GM19468 (cell line): ENCODE results near the gene GRHL1.
"Not testable (repeated sequence)": the region's sequence is repeated elsewhere in the genome, so short reads cannot be mapped to it uniquely, and the experiment has no call there.

Source experiments
- ATAC-seq: cut with Tn5 transposase; IDR thresholded peaks from one replicate; pipeline ENCODE4 v1.9.1; 2021; ENCODE audit warnings: mild to moderate bottlenecking, moderate library complexity, moderate number of reproducible peaks; ENCODE audit not compliant: unreplicated experiment; ENCODE audit errors: extremely low read depth

The GRHL1 gene

GRCh38 chr2:10017313-10017941 lies 65.9 kb downstream of the GRHL1 start:
- ATAC-seq = no peak

DNA sequence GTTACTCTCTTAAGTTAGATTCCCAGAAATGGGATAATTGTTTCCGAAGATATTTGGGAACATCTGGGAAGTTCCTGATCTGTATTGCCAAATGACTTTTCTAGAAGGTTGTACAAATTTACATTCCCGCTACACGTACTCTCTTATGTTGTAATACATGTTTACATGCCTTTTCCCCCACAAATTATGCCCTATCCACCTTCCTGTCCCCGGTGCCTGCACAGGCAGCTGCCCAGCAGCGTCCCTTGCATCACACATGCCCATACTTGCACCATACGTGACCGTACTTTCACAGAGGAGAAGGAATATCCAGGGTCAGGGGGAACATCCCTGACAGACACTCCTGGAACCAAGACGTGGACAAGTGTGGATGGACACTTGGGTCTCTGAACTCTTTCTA lies 67.7 kb downstream of the GRHL1 start:
- ATAC-seq = no peak

DNA sequence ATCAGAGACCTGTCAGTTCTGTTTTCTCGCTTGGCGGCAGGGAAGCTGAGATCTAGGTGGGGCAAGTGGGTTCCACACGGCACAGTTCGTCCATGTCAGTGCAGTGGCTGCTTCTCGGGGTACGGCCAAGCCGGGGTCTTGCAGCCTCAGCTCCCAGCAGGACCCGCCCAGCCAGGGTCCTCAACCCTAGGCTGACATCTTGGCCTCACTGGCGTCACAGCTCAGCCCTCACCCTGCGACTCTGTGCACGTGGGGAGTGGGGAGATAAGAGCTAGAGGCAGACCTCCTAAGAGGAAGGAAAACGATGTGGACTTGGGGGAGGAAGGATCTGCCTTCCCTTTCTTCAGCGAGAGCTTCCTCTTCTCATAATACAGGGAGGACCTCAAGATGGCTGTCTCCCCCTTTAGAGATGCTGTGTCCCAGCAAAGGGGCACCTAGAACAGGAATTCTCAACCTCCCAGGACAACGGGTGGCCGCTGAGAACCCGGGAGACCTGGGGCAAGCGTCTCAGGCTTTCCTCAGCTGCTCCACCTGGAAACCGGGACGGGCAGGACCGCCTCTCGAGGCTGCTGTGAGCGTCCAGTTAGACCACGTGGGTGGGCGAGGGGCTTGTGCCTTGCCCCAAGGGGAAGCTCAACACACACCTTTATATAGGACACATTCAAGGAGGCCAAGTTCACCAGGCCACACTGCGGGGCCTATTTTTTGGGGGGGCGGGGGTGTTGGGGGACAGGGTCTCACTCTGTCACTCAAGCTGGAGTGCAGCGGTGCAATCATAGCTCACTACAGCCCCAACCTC lies 68.3 kb downstream of the GRHL1 start:
- ATAC-seq = no peak

DNA sequence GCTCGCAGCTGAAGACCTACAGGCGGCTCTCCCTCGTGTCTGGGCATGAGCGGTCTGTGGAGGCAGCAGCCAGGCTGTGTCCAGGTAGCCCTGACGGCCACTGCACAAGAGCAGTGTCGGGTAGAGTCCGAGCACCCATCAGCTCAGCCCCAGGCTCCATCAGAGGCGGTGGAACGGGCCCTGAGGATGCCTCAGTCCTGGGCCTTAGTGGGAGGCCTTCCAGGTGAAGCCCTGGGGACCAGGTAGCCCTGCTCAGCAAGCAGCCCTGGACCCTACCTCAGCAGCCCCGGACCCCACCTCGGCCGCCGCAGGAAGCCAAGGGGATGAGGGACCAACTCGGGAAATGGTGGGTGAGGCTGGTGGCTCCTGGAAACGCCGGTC lies 70.5 kb downstream of the GRHL1 start:
- no peak for ATAC-seq

DNA sequence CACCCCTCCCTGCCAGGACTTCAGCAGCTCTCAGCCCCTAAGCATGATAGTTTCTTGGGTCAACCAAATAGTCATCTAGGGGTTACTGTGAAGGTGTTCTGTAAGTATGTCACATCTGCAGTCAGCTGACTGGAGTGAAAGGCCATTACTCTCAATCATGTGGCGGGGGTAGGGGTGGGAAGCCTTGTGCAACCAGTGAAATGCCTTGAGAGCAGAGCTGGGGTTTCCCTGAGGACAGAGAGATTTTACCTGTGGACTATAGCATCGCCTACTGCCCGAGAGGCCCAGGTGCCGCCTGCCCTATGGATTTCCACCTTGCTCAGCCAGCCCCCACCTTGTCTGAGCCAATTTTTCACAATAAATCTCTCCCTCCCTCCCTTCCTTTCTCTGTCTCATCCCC lies 71.0 kb downstream of the GRHL1 start:
- no peak for ATAC-seq

DNA sequence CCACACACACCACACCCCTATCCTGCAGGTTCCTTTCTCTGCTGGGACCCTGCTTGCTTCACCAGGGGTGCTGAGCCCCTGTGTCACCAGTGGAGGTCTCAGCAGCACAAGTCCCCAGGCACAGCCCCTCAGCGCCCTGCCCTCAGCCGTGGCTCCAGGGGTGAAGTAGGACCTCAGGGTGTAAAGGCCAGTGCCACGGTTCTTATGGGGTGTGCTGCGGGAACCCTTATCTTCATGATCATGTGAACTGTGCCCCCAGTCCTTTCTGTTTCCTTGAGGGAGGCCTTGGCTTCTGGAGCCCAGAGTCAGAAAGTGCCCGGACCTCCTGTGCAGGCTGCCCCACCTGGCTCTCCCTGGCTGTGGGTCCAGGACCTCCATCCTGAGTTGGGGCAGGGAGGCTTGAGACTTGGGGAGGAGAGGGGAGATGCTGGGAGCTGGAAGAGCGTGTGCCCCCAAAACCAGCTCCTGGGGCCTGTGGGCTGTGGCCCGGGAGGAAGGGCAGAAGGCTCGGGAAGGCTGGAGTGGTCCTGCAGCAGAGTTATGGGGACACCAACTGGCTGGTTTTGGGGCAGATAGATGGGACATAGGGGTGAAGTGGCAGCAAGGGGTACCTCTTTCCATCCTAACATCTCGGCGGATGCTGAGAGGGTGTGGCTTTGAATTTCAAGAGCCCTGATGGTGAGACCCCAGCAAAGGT lies 71.6 kb downstream of the GRHL1 start:
- no peak for ATAC-seq

DNA sequence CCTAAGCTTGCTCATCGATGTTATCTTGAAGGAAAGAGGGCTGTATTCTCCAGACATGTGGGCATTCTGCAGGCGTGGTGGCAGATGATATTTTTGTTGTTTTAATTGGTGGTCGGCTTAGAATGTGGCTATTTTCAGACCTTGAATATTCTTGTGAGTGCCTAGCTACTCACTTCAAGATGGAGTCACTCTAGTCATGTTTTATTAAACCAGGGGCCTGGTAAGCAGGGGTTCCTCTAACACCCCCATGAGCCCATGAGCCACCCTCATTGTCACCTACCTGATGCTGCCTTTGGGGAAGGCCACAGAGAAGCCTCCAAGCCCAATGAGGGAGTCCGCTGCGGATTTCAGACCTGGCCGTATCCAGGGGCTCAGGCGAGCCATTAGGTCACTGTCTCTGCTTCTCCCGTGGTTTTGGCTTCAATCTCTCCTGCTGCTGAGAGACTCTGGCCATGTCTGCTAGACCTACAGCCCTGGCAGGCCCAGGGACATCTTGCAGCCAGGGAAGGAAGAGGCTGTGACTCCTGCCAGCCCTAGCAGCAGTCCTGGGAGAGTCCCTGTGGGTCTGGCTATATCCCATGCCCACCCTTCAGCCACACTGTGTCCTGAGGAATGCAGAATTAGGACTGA lies 75.6 kb downstream of the GRHL1 start:
- ATAC-seq = no peak

- no peak for ATAC-seq
Measured at GRCh38 chr2:10027660-10028330, 76.3 kb downstream of the GRHL1 start.

- ATAC-seq = no peak
Measured at GRCh38 chr2:10028407-10028987, 77.0 kb downstream of the GRHL1 start.

DNA sequence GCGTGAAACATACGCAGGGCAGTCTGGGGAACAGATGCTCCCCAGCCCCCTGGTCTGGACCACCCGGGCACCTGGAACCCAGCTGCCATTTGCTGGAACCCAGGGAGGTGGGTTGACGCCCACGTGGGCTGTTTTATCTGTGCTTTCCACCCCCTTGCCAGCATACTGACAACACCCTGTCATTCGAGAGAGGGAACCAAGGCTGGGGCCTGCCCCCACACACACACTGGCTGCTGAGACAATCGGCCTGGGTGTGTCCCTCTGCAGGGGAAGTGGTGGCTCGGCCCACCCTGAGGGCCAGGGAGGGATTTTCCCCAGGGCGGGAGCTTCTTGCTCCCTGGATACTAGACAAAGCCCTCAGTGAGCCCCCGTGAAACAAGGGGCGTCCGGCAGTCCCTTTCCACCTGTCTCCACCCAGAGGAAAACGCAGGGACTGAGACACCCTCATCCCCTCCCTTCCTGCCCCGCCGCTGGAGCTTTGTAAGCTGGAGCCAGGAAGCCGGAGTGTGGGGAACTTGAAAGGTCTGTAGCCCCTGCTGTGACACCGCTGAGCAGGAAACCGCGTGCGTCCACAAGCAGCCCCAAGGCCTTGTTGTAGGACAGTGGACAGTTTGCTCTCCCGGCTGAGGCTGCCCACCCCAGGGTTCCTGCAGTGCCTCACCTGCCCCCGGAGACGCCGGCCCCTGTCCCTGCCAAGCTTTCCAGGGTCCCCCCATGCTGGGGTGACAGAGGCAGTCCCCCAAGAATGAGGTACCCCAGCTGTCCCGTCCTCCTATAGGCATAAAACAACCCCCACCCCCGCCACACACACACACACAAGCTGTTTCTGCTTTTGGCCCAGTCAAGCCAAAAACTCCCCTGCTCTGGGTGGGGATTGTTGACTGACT lies 77.7 kb downstream of the GRHL1 start:
- peak; percentile 77 for ATAC-seq

DNA sequence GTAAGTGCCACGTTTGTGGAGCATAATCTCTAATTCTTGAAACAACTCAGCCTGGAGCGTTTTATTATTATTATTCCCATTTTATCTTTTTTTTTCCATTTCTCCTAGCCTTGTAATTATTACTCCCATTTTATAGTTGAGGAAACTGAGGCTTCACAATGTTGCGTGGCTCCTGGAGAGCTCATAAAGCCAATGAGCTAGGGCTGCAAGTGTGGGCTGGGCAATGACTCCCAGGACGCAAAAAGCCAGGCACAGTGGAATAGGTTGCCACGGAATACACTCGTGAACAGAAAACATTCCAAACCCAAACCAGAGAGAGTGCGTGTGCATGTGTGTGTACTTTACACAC lies 78.4 kb downstream of the GRHL1 start:
- no peak for ATAC-seq

DNA sequence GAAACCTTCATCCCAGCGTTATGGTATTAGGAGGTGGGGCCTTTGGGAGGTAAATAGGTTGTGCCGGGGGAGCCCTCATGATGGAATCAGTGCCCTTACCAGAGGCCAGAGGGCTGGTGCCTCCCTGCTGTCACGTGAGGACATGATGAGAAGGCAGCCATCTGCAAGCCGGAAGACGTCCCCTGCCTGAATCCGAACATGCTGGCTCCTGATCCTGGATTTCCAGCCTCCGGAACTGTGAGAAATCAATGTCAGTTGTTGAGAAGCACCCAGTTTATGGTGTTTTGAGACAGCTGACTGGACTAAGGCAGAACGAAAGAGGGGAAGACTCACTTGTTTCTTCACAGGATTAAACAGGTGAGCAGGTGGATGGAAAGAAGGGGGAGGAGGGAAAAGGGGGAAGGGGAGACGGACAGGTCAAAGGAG lies 78.8 kb downstream of the GRHL1 start:
- no peak for ATAC-seq

DNA sequence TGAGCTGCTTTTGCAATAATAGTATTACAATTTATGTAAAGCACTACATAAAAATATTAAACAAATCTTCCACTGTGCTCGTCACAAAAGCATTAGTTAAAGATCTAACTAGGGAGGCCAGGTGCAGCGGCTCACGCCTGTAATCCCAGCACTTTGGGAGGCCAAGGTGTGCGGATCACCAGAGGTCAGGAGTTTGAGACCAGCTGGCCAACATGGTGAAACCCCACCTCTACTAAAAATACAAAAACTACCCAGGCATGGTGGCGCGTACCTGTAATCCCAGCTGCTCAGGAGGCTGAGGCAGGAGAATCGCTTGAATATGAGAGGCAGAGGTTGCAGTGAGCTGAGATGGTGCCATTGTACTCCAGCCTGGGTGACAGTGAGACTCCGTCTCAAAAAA lies 79.3 kb downstream of the GRHL1 start:
- not testable (repeated sequence) for ATAC-seq

- ATAC-seq = no peak
Measured at GRCh38 chr2:10031886-10032745, 80.6 kb downstream of the GRHL1 start.

- ATAC-seq = no peak
Measured at GRCh38 chr2:10032746-10033105, 81.2 kb downstream of the GRHL1 start.

DNA sequence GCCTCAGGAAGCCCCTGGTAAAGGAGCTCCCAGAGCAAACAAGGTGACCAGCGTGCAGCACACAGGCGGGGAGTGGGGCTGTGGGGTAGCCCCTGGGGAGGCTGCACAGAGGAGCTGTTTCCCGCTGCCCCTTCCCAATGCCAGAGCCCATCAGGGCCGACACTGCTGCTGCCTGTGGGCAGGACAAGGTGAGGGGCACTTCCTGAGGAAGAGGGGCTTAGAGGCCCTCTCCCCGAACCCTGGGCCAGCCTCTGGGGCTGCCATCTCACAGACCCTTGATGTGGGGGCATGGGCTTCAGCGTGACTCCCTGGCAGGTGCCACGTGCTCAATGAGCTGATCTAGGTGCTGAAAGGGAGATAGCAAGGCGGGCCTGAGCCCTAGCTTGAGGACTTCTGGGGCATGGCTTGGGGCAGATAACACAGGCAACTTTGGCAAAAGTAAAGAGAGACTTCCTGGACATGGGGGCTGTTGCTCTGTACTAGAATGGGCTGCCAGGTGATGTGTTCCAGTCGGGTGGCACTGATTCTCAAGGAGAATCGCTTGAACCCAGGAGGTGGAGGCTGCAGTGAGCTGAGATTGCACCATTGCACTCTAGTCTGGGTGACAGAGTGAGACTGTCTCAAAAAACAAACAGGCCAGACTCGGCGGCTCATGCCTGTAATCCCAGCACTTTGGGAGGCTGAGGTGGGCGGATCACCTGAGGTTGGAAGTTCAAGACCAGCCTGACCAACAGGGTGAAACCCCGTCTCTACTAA lies 81.9 kb downstream of the GRHL1 start:
- no peak for ATAC-seq

DNA sequence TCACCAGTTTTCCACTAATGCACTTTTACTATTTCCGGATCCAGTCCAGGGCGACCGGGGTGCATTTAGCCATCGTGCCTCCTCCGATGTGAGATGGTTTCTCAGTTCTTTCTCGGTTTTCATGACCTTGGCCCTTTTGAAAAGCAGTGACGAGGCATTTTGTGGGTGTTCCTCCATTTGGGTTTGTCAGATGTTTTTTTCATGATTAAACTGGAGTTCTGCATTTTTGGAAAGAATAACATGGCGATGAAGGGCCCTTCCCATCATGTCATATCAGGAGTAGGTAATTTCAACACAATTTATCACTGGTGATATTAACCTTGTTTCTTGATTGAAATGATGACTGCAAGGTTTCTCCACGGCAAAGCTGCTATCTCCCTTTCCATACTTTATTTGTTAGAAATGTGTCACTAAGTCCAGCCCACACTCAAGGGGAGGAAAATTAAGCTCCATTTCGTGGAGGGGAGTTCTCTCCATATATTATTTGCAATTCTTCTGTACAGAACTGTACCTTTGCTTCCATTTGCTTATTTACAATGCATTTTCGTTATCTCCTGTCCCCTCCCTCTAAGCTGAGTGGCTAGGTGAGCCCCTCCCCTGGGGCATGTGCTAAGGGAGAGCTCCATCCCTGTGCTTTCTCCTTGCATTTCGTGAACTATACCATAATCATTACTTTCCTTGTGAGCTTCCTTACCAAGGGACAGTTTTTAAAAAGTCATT lies 83.0 kb downstream of the GRHL1 start:
- no peak for ATAC-seq
